ENCODE results near the gene COPS8.

- no peak for TF ChIP-seq CTCF (IDR thresholded peaks at IDR 0.05)
- TF ChIP-seq SIN3A (IDR thresholded peaks at IDR 0.05; ENCODE audit: borderline replicate concordance, low read depth, low read length), result no peak
- TF ChIP-seq RFX5 (IDR thresholded peaks at IDR 0.05; ENCODE audit: low read length), result no peak
Observed at GRCh38 chr2:237134321-237135230, 48.9 kb downstream of the COPS8 start.

Data from SK-N-SH (cell line).